Stimulated activated naive B cell treated with anti-CD40 and anti-IgM and Interleukin-4, amounts not matched to agents 10 μg/mL and 1 μg/mL and 100 μg/mL, for 72 hours (primary cell): ENCODE results near the gene CFAP44.
A peak's percentile ranks its signal among the peaks of the same experiment; 100 is the strongest.

Experiments used
- ATAC-seq, 2 donors: fragments of 150-1000 bp; cut with Tn5 transposase; replicated peaks; 2 replicates each; pipeline ENCODE4 v1.10.0; 2021; ENCODE audit warnings: moderate library complexity in 1 of 2
- DNase-seq: peaks from one replicate; pipeline ENCODE4 v3.0.0; 2021
- H3K27ac Mint-ChIP-seq: one replicate; pipeline ENCODE4 v1.8.0; 2022; ENCODE audit warnings: mild to moderate bottlenecking, mixed read lengths
- H3K27me3 Mint-ChIP-seq, 2 donors: one replicate each; pipeline ENCODE4 v1.8.0; 2022; ENCODE audit warnings: mixed read lengths in 2 of 2
- H3K36me3 Mint-ChIP-seq, 2 donors: one replicate each; pipeline ENCODE4 v1.8.0; 2022; ENCODE audit warnings: mixed read lengths in 2 of 2, mild to moderate bottlenecking in 1 of 2
- H3K4me1 Mint-ChIP-seq, 2 donors: one replicate each; pipeline ENCODE4 v1.8.0; 2022; ENCODE audit warnings: mixed read lengths in 2 of 2, mild to moderate bottlenecking in 1 of 2
- H3K4me3 Mint-ChIP-seq, 2 donors: one replicate each; pipeline ENCODE4 v1.8.0; 2022; ENCODE audit warnings: mild to moderate bottlenecking in 2 of 2, mixed read lengths in 2 of 2, moderate library complexity in 1 of 2
- H3K9me3 Mint-ChIP-seq, 2 donors: one replicate each; pipeline ENCODE4 v1.8.0; 2022; ENCODE audit warnings: mixed read lengths in 2 of 2, mild to moderate bottlenecking in 1 of 2

Gene CFAP44

DNA sequence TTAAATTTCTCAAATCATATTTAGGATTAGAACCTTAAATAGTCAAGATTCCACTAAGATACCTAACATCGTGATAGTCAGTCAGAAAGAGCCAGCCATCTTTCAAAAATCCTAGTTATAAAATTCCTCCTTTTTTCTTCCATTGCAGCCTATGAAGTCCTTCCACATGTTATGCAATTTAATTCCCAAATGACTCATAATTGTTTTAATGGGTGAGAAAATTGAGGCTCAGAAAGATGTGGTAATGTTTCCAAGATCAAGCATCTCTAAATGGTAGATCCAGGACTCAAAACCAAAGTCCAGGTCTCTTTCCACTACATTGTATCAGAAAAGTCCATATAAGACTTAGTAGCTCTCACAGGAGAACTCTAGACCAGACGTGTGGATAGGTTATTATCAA lies 9.5 kb downstream of the CFAP44 start:
- ATAC-seq (no peak), DNase-seq (no peak)
- Mint-ChIP-seq H3K27me3 (no peaks in the 10 kb centered on the region), H3K9me3 (peaks cover 5 to 12% of the 10 kb centered on the region in 2 donors), H3K36me3 (peaks cover 27 to 47% of the 10 kb centered on the region in 2 donors), H3K4me3 (no peak overlapping the region), H3K27ac (no peak overlapping the region), H3K4me1 (no peaks in the 10 kb centered on the region)

DNA sequence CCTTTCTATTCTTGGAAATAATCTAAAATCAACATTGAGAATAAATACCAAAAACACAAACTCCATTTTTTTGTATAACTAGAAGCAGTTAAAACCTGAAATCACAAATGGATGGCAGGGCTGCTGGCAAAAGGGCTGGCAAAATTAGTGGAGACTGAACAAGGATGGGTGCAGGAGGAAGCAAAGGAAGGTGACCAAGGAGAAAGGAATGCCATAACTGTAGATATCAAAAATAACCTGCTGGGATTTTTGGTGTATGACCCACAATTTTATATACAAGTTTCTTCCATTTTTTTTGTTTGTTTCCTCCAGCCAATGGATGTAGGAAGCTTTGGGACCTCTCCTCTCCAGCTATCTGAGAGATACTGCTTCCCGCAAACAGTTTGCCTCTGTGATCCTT lies 12.7 kb downstream of the CFAP44 start:
- Mint-ChIP-seq H3K36me3 (peaks cover 48 to 67% of the 10 kb centered on the region in 2 donors), H3K27ac (no peak overlapping the region)
- no peak for DNase-seq

DNA sequence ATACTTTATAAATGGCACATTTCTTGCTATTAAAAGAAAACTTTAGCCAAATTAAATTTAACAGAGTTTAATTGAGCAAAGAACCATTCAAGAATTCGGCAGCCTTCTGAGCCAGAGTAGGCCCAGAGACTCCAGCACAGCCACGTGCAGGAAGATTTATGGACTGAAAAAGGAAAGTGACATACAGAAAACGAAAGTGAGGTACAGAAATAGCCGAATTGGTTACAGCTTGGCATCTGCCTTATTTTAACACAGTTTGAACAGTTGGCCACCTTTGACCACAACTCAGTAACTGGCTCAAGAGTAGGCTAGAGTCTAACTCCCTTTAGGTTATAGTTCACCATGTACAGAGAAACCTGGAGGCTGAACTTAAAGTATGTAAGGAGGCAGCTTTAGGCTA lies 17.6 kb downstream of the CFAP44 start:
- H3K27me3 Mint-ChIP-seq, result no peaks in the 10 kb centered on the region
- peaks cover 11 to 29% of the 10 kb centered on the region in 2 donors for H3K4me1 Mint-ChIP-seq
- H3K9me3 Mint-ChIP-seq, result peaks cover 15 to 21% of the 10 kb centered on the region in 2 donors
- H3K36me3 Mint-ChIP-seq, result peaks cover 43 to 59% of the 10 kb centered on the region in 2 donors
- ATAC-seq (peak; percentile 73), DNase-seq (no peak)
- peak overlapping the region in 1 of 2 donors; percentile 40 for H3K4me3 Mint-ChIP-seq
- peak overlapping the region; percentile 15 for H3K27ac Mint-ChIP-seq

More for the DNA sequence above, 12.7 kb downstream of the CFAP44 start:
- Mint-ChIP-seq H3K4me3 (no peak overlapping the region), H3K27me3 (no peaks in the 10 kb centered on the region), H3K4me1 (peaks cover 0 to 8% of the 10 kb centered on the region in 2 donors), H3K9me3 (peaks cover 9 to 16% of the 10 kb centered on the region in 2 donors)
- ATAC-seq, result no peak

DNA sequence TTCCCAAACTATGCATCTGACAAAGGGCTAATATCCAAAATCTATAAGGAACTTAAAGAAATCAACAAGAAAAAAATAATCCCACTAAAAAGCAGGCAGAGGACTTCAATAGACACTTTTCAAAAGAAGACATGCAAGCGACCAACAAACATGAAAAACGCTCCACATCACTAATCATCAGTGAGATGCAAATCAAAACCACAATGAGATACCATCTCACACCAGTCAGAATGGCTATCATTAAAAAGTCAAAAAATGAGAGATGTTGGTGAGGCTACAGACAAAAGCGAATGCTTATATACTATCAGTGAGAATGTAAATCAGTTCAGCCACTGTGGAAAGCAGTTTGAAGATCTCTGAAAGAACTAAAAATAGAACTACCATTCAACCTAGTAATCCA lies 20.2 kb downstream of the CFAP44 start:
- ATAC-seq, result peak; percentile 48 to 50

DNA sequence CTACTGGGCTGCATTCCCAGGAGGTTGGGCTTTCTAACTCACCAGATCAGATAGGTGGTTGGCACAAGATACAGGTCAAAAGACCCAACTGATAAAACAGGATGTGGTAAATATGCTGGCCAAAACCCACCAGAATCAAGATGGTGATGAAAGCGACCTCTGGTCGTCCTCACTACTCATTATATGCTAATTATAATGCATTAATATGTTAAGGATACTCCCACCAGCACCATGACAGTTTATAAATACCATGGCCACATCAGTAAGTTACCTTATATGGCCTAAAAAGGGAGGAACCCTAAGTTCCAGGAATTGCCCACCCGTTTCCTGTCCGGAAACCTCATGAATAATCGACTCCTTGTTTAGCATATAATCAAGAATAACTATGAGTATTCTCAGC lies 31.6 kb downstream of the CFAP44 start:
- no peaks in the 10 kb centered on the region for H3K27me3 Mint-ChIP-seq
- no peak for DNase-seq
- peaks cover 14 to 15% of the 10 kb centered on the region in 2 donors for H3K9me3 Mint-ChIP-seq
- peaks cover 6 to 9% of the 10 kb centered on the region in 2 donors for H3K4me1 Mint-ChIP-seq
- ATAC-seq, result no peak
- H3K36me3 Mint-ChIP-seq, result peaks cover 13 to 27% of the 10 kb centered on the region in 2 donors
- H3K4me3 Mint-ChIP-seq, result no peak overlapping the region
- H3K27ac Mint-ChIP-seq, result no peak overlapping the region

More for the DNA sequence above, 20.2 kb downstream of the CFAP44 start:
- H3K36me3 Mint-ChIP-seq, result peaks cover 27 to 38% of the 10 kb centered on the region in 2 donors
- H3K27me3 Mint-ChIP-seq, result no peaks in the 10 kb centered on the region
- peaks cover 11 to 29% of the 10 kb centered on the region in 2 donors for H3K4me1 Mint-ChIP-seq
- no peak for DNase-seq
- H3K27ac Mint-ChIP-seq, result peak overlapping the region; percentile 26
- peaks cover 5% of the 10 kb centered on the region in 2 donors for H3K9me3 Mint-ChIP-seq
- peak overlapping the region in 1 of 2 donors; percentile 12 for H3K4me3 Mint-ChIP-seq

DNA sequence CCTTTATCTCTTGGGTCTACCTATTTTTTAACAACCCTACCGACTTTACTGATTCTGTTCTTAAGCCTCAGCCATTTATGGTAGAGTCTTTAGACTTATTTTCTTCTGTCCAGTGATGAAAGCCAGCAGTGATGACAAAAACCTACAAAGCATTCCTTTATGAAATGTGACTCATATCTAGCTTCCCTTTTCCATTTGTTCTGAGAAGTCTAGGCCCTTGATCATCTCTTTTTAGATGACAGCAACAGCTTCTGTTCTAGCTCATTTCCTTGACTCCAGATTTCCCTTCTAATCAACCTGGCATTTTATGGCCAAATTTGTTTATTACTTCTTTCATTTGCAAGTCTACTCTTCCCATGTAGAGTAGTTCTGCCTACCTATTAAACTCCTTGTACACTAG lies 36.1 kb downstream of the CFAP44 start:
- peaks cover 9 to 28% of the 10 kb centered on the region in 2 donors for H3K36me3 Mint-ChIP-seq
- no peaks in the 10 kb centered on the region for H3K27me3 Mint-ChIP-seq
- H3K4me1 Mint-ChIP-seq, result peaks cover 6 to 9% of the 10 kb centered on the region in 2 donors
- H3K4me3 Mint-ChIP-seq, result no peak overlapping the region
- H3K9me3 Mint-ChIP-seq, result peaks cover 0 to under 1% of the 10 kb centered on the region in 2 donors
- ATAC-seq, result peak; percentile 74 to 86
- DNase-seq, result no peak
- H3K27ac Mint-ChIP-seq, result no peak overlapping the region

DNA sequence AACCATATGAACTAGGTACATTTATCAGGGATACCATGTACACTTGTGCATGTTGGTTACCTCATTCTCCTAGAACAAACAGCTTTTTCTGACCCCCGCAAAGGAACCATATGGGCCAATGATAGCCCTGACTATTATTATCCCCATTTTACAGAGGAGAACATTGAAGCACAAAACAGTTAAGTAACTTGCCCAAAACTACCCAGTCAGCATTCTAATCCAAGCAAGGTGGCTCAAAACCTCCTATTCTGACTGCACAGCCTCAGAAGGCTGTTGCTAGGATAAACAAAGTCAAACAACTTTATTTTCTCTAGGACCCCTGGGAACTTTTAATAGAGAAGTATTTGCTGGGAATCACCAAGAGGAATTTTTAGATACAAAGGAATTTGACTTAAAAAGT lies 36.7 kb downstream of the CFAP44 start:
- DNase-seq, result no peak
- Mint-ChIP-seq H3K27me3 (no peaks in the 10 kb centered on the region), H3K9me3 (no peaks in the 10 kb centered on the region), H3K4me1 (peaks cover 6 to 9% of the 10 kb centered on the region in 2 donors), H3K36me3 (peaks cover 9 to 31% of the 10 kb centered on the region in 2 donors), H3K27ac (no peak overlapping the region), H3K4me3 (no peak overlapping the region)
- no peak for ATAC-seq
